ENCODE data around the gene C6orf15.
"Not testable (repeated sequence)": the region's sequence is repeated elsewhere in the genome, so short reads cannot be mapped to it uniquely, and the experiment has no call there.

Gene C6orf15

GRCh38 chr6:31068669-31069340 lies 43.6 kb downstream of the C6orf15 start:
- no peak for DNase-seq (ENCODE audit: low read depth, low spot score)

GRCh38 chr6:31067891-31068668 lies 44.3 kb downstream of the C6orf15 start:
- DNase-seq (ENCODE audit: low read depth, low spot score): not testable (repeated sequence)

GRCh38 chr6:31067028-31067427 lies 45.3 kb downstream of the C6orf15 start:
- not testable (repeated sequence) for DNase-seq (ENCODE audit: low read depth, low spot score)

GRCh38 chr6:31065556-31065955 lies 46.8 kb downstream of the C6orf15 start:
- no peak for DNase-seq (ENCODE audit: low read depth, low spot score)

- no peak for DNase-seq (ENCODE audit: low read depth, low spot score)
These were observed 48.4 kb downstream of the C6orf15 start for GRCh38 chr6:31063906-31064435.

All from brain pericyte (primary cell).